IMR-90 (cell line): ENCODE data around the gene VILL.

ENCODE experiments used
- CEBPB ChIP-seq: IDR thresholded peaks from 2 replicates; pipeline ENCODE4 v1.6.1; 2012; ENCODE audit warnings: low read depth, low read length, improper control_type of control experiment
- MAFK ChIP-seq: IDR thresholded peaks from 2 replicates; pipeline ENCODE4 v1.6.1; 2012; ENCODE audit warnings: low read depth, low read length, improper control_type of control experiment
- MXI1 ChIP-seq: IDR thresholded peaks from 2 replicates; pipeline ENCODE4 v1.6.1; 2012; ENCODE audit warnings: low read depth, mild to moderate bottlenecking, low read length, moderate library complexity, borderline replicate concordance
- POLR2A ChIP-seq: IDR thresholded peaks from 2 replicates; pipeline ENCODE4 v1.6.1; 2012; ENCODE audit warnings: mild to moderate bottlenecking, low read depth, low read length
- SMC3 ChIP-seq: fragments of 150-350 bp; IDR thresholded peaks from 2 replicates; pipeline ENCODE4 v1.6.1; 2016; ENCODE audit warnings: low read depth, mild to moderate bottlenecking, antibody characterized with exemption, low read length, moderate library complexity
- TF ChIP-seq, protein P1 (sequence below): conservative IDR thresholded peaks from 2 replicates; pipeline ENCODE4 v1.5.1; 2012; ENCODE audit warnings: mild to moderate bottlenecking, low read depth, low read length, improper control_type of control experiment
- TF ChIP-seq, protein P2 (sequence below): fragments of 150-350 bp; IDR thresholded peaks from 2 replicates; pipeline ENCODE4 v1.6.1; 2017; ENCODE audit warnings: mild to moderate bottlenecking, antibody characterized with exemption, low read length, low read depth

DNA sequence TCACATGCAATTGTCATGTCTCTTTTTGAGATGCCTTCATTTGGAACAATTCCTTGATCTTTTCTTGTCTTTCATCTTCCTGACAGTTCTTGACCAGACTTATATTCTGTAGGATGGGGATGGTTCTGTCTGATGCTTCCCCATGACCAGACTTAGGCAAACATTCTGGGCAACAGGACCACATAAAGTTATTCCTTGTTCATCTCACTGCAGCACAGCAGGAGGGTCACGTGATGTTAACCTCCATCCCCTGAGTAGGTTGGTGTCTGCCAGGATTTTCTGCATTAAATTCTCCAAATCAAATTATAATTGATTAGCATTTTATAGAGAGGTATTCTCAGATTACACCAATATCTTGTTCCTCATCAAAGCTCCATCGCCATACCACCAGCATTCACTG is 56.2 kb downstream of the VILL start:
- TF ChIP-seq, protein P1, sequence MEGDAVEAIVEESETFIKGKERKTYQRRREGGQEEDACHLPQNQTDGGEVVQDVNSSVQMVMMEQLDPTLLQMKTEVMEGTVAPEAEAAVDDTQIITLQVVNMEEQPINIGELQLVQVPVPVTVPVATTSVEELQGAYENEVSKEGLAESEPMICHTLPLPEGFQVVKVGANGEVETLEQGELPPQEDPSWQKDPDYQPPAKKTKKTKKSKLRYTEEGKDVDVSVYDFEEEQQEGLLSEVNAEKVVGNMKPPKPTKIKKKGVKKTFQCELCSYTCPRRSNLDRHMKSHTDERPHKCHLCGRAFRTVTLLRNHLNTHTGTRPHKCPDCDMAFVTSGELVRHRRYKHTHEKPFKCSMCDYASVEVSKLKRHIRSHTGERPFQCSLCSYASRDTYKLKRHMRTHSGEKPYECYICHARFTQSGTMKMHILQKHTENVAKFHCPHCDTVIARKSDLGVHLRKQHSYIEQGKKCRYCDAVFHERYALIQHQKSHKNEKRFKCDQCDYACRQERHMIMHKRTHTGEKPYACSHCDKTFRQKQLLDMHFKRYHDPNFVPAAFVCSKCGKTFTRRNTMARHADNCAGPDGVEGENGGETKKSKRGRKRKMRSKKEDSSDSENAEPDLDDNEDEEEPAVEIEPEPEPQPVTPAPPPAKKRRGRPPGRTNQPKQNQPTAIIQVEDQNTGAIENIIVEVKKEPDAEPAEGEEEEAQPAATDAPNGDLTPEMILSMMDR = no peak
- TF ChIP-seq MAFK = no peak
- TF ChIP-seq, protein P2, sequence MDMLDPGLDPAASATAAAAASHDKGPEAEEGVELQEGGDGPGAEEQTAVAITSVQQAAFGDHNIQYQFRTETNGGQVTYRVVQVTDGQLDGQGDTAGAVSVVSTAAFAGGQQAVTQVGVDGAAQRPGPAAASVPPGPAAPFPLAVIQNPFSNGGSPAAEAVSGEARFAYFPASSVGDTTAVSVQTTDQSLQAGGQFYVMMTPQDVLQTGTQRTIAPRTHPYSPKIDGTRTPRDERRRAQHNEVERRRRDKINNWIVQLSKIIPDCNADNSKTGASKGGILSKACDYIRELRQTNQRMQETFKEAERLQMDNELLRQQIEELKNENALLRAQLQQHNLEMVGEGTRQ = no peak
- TF ChIP-seq SMC3 = no peak
- TF ChIP-seq MXI1 = no peak
- TF ChIP-seq POLR2A = no peak
- no peak for TF ChIP-seq CEBPB
